Endothelial cell (in vitro differentiated cells): ENCODE results near the gene RTBDN. TPM values are rescaled to one million over a fixed set of nuclear protein-coding genes. Genes with fewer than 3 reads are reported as not detected.

ENCODE experiments used
- DNase-seq: peaks from one replicate; pipeline ENCODE4 v3.0.0; 2021; ENCODE audit warnings: low spot score
- H3K27ac Mint-ChIP-seq: one replicate; pipeline ENCODE4 v1.8.0; 2021; ENCODE audit warnings: mixed read lengths, inconsistent platforms; ENCODE audit not compliant: unreplicated experiment
- H3K27me3 Mint-ChIP-seq: one replicate; pipeline ENCODE4 v1.8.0; 2021; ENCODE audit warnings: mild to moderate bottlenecking, moderate library complexity, mixed read lengths, inconsistent platforms; ENCODE audit not compliant: unreplicated experiment
- H3K36me3 Mint-ChIP-seq: one replicate; pipeline ENCODE4 v1.8.0; 2021; ENCODE audit warnings: mild to moderate bottlenecking, low read depth, mixed read lengths, inconsistent platforms; ENCODE audit not compliant: unreplicated experiment
- H3K4me1 Mint-ChIP-seq: one replicate; pipeline ENCODE4 v1.8.0; 2021; ENCODE audit warnings: mild to moderate bottlenecking, mixed read lengths, inconsistent platforms; ENCODE audit not compliant: unreplicated experiment
- H3K4me3 Mint-ChIP-seq: one replicate; pipeline ENCODE4 v1.8.0; 2021; ENCODE audit warnings: mild to moderate bottlenecking, mixed read lengths, inconsistent platforms; ENCODE audit not compliant: unreplicated experiment
- H3K9me3 Mint-ChIP-seq: one replicate; pipeline ENCODE4 v1.8.0; 2021; ENCODE audit warnings: mixed read lengths, inconsistent platforms; ENCODE audit not compliant: unreplicated experiment
- CTCF ChIP-seq: fragments of 200-600 bp; sonication (generic); IDR thresholded peaks from one replicate; pipeline ENCODE4 v1.5.0; 2021; ENCODE audit warnings: antibody characterized with exemption; ENCODE audit not compliant: unreplicated experiment
- total RNA-seq: library from RNA; stranded (reverse); fragmentation: NEBNext Ultra II Directional; extraction: Animal tissue kit (Norgen Biotek cat#: 25700); gene quantifications from one replicate; pipeline ENCODE4 v1.2.1, GENCODE V29; 2021; ENCODE audit not compliant: unreplicated experiment

The RTBDN gene
- total RNA-seq, 1 donor from 2014 or later = not detected

- DNase-seq = no peak
- peaks cover 12% of the 10 kb centered on the region for H3K36me3 Mint-ChIP-seq
These were observed 39.7 kb upstream of the RTBDN start for GRCh38 chr19:12873891-12874745.

DNA sequence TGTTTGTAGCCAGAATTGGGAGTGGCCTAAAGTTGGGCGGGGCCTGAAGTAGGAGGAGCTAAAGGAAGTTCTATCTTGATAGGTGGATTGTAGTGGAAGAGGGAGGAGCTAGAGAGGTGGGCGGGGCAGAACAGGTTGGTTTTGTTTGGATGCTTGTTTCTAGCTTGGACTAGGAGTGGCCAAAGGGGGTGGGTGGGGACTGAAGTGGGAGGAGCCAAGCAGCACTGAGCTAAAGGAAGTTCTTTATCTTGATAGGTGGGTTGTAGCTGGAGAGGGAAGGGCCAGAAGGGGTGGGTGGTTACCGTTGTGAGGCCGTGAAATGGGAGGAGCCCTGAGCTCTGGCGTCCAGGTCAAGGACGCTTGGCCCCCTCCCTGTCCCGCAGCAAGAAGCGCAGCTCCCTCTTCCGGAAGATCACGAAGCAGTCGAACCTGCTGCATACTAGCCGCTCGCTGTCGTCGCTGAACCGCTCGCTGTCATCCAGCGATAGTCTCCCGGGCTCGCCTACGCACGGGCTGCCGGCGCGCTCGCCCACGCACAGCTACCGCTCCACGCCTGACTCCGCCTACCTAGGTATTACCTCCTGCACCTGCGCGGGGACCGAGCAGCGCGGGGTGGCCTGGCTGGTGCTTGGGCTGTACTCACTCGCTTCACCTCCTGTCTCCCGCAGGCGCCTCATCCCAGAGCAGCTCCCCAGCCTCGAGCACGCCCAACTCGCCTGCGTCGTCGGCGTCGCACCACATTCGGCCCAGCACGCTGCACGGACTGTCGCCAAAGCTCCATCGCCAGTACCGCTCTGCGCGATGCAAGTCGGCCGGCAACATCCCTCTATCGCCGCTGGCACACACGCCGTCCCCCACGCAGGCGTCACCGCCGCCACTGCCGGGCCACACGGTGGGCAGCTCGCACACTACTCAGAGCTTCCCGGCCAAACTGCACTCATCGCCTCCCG lies 38.8 kb upstream of the RTBDN start:
- Mint-ChIP-seq H3K9me3 (no peaks in the 10 kb centered on the region), H3K4me1 (no peaks in the 10 kb centered on the region), H3K27me3 (peaks cover 6% of the 10 kb centered on the region), H3K36me3 (peaks cover 15% of the 10 kb centered on the region), H3K4me3 (no peak overlapping the region), H3K27ac (no peak overlapping the region)
- no peak for DNase-seq
- TF ChIP-seq CTCF = no peak

More at GRCh38 chr19:12873891-12874745, 39.7 kb upstream of the RTBDN start:
- Mint-ChIP-seq H3K4me1 (no peaks in the 10 kb centered on the region), H3K9me3 (no peaks in the 10 kb centered on the region), H3K27ac (no peak overlapping the region), H3K27me3 (peaks cover 3% of the 10 kb centered on the region), H3K4me3 (no peak overlapping the region)
- no peak for TF ChIP-seq CTCF

- Mint-ChIP-seq H3K36me3 (peaks cover 15% of the 10 kb centered on the region), H3K9me3 (no peaks in the 10 kb centered on the region), H3K27me3 (peaks cover 6% of the 10 kb centered on the region), H3K27ac (peak overlapping the region; percentile 45), H3K4me1 (peaks cover under 1% of the 10 kb centered on the region), H3K4me3 (peak overlapping the region; percentile 63)
- TF ChIP-seq CTCF = no peak
- no peak for DNase-seq
These were observed 37.9 kb upstream of the RTBDN start for GRCh38 chr19:12872255-12872654.

- H3K27ac Mint-ChIP-seq = no peak overlapping the region
- TF ChIP-seq CTCF = no peak
- no peaks in the 10 kb centered on the region for H3K9me3 Mint-ChIP-seq
- peaks cover 8% of the 10 kb centered on the region for H3K27me3 Mint-ChIP-seq
- H3K36me3 Mint-ChIP-seq = peaks cover 15% of the 10 kb centered on the region
- DNase-seq = no peak
- H3K4me1 Mint-ChIP-seq = peaks cover 4% of the 10 kb centered on the region
- peak overlapping the region; percentile 63 for H3K4me3 Mint-ChIP-seq
These were observed 37.3 kb upstream of the RTBDN start for GRCh38 chr19:12871681-12872080.
